Measurements from ENCODE around the gene NDUFS6. TPM values are rescaled to one million over a fixed set of nuclear protein-coding genes. Genes with fewer than 3 reads are reported as not detected.

NDUFS6 gene
- total RNA-seq, 4 donors from 2014 or later: 36.1 to 72.7 (median 57.3) TPM

DNA sequence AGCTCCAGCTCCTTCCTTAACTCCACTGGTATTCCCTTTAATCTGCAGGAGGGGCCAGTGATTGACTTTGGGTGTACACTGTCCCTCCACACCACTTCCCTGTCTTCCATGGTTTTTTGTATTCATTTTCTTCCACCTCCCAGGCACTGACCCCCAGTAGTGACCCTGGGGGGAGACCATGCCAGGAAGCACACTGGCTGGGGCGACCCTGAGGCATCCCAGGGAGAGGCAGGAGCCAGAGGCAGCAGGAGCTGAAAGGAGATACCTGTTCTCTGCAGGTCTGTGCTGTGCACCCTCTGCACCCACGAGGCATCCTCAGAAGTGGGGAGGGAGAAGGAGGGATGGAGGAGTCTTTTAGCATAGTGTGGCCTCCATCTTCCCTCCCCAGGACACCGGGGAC is 53.9 kb downstream of the NDUFS6 start:
- intact Hi-C loops (cut with DNase I): no loop called here
- Histone ChIP-seq H3K27me3 (peaks cover 0 to 76% (median 6%) of the 10 kb centered on the region in 4 donors), H3K9me3 (no peaks in the 10 kb centered on the region)

DNA sequence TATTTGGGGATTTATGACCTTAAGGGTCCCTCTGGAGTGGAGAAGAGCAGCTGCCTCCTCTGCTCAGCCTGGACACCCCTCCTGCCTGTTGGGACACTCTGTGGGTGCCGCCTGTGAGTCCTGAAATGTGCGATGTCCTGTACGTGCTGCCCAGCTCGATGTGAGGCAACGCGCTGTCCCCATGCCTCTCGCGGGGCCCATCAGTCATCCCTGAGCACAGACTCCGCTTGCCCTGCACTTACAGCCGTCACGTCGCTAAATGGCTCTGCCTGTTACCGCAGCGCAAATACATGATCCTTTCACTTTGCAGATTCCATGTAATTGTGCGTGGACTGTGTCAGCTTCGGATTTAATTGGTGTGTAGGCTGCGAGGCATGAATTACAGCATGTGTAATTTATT is 54.4 kb downstream of the NDUFS6 start:
- no peak overlapping the region for H3K27ac ChIP-seq
- WGBS, 2 donors: 70 to 83% methylated on average over 10 to 11 of the region's 17 CpGs
- H3K4me3 ChIP-seq: no peak overlapping the region
- DNase-seq: no peak
- peaks cover 0 to 75% (median 5%) of the 10 kb centered on the region in 4 donors for H3K27me3 ChIP-seq
- intact Hi-C loops (cut with DNase I): no loop called here
- H3K36me3 ChIP-seq: no peaks in the 10 kb centered on the region
- TF ChIP-seq, protein P1, sequence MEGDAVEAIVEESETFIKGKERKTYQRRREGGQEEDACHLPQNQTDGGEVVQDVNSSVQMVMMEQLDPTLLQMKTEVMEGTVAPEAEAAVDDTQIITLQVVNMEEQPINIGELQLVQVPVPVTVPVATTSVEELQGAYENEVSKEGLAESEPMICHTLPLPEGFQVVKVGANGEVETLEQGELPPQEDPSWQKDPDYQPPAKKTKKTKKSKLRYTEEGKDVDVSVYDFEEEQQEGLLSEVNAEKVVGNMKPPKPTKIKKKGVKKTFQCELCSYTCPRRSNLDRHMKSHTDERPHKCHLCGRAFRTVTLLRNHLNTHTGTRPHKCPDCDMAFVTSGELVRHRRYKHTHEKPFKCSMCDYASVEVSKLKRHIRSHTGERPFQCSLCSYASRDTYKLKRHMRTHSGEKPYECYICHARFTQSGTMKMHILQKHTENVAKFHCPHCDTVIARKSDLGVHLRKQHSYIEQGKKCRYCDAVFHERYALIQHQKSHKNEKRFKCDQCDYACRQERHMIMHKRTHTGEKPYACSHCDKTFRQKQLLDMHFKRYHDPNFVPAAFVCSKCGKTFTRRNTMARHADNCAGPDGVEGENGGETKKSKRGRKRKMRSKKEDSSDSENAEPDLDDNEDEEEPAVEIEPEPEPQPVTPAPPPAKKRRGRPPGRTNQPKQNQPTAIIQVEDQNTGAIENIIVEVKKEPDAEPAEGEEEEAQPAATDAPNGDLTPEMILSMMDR (IDR thresholded peaks at IDR 0.05): no peak
- TF ChIP-seq POLR2A (IDR thresholded peaks at IDR 0.05): no peak
- H3K4me1 ChIP-seq: peaks cover 0 to 12% (median 6%) of the 10 kb centered on the region in 3 donors
- no peaks in the 10 kb centered on the region for H3K9me3 ChIP-seq

More for the DNA sequence above, 53.9 kb downstream of the NDUFS6 start:
- H3K27ac ChIP-seq: no peak overlapping the region
- H3K36me3 ChIP-seq: no peaks in the 10 kb centered on the region
- H3K4me1 ChIP-seq: peaks cover 0 to 15% (median 6%) of the 10 kb centered on the region in 3 donors
- DNase-seq: no peak
- H3K4me3 ChIP-seq: no peak overlapping the region
- WGBS, 2 donors: 32 to 60% methylated on average over 1 to 2 of the region's 3 CpGs
- TF ChIP-seq, protein P1 (IDR thresholded peaks at IDR 0.05): no peak

DNA sequence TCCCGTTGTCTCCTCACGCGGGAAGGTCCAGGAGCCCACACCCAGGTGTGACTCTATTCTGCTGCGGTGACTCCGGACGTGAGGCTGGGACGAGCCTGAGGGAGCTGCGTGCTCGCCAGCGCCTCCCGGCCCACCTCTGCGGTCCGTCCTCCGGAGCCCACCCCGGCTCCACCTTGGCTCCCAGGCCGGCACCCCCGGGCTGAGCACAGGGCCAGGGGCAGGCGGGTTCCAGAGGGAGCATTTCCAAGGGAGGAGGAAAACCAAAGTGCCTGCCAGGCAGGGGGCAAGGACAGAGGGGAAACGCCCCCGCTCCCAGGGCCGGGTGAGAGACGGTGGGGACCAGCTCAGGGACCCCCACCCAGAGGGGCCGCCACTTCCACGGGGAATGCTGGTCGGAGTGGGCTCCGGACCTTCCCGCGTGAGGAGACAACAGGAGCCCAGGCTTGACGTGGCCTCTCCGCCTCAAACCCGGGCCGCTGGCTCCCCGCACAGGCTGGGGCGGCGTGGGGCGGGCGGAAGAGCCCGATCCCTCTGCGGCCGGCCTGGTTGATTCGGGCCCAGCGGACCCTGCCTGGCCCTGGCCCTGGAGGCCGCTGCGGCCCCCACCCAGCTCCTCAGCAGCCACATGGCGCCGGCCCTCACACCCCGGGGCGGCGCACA is 55.5 kb downstream of the NDUFS6 start:
- Histone ChIP-seq H3K9me3 (no peaks in the 10 kb centered on the region), H3K27ac (no peak overlapping the region), H3K36me3 (no peaks in the 10 kb centered on the region), H3K4me3 (peak overlapping the region in 2 of 4 donors; percentile 30 to 37), H3K27me3 (peaks cover 0 to 74% (median 2%) of the 10 kb centered on the region in 4 donors), H3K4me1 (peaks cover 0 to under 1% (median 0%) of the 10 kb centered on the region in 3 donors)
- no peak for DNase-seq
- TF ChIP-seq POLR2A (IDR thresholded peaks at IDR 0.05): no peak
- TF ChIP-seq, protein P1 (IDR thresholded peaks at IDR 0.05): no peak
- intact Hi-C loops (cut with DNase I): no loop called here
- WGBS, 2 donors: no CpG with 5 or more reads among the region's 49 CpGs

DNA sequence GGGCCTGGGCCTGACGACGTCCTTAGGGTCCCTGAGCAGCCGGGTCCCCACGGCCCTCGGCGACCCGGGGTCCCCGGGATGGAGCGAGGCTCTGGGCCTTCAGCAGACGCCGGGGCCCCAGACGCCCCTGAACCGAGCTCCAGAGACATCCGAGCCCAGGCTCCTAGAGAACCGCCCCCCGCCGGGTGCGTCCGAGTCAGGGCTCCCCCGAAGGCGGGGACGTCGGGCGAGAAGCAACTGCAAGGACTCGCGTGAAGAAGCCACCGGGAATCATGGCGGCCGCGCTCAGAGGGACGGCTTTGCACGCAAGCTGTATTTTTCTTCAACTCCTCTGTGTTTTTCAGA is 56.0 kb downstream of the NDUFS6 start:
- no peaks in the 10 kb centered on the region for H3K4me1 ChIP-seq

DNA sequence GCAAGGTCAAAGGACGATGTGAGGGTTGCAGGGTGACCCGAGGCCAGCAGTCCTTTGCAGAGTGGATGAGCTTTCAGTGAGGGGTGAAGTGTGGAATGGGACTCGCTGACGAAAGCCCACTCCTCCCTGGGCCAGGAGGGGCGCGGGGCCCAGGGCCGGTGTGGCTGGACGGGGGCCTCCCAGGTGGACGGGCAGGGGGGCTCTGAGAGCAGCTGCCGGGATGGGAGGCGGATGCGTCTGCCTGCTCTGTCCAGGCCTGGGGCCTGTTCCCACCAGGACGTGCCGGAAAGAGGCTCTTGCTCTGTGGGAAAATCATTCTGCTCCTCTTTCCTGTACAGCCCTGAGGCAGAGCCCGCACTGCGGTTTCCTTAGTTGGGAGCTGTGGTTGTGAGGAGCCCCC is 57.2 kb downstream of the NDUFS6 start:
- intact Hi-C loops (cut with DNase I): no loop called here
- Histone ChIP-seq H3K9me3 (no peaks in the 10 kb centered on the region), H3K4me3 (no peak overlapping the region), H3K4me1 (no peaks in the 10 kb centered on the region), H3K27ac (no peak overlapping the region), H3K27me3 (peaks cover 0 to 76% (median 2%) of the 10 kb centered on the region in 4 donors), H3K36me3 (no peaks in the 10 kb centered on the region)
- TF ChIP-seq, protein P1 (IDR thresholded peaks at IDR 0.05): no peak
- no peak for TF ChIP-seq POLR2A (IDR thresholded peaks at IDR 0.05)
- WGBS, 2 donors: 84 to 85% methylated on average over 8 to 9 of the region's 16 CpGs
- DNase-seq: no peak

More for the DNA sequence above, 56.0 kb downstream of the NDUFS6 start:
- Histone ChIP-seq H3K4me3 (peak overlapping the region in 1 of 4 donors; percentile 30), H3K9me3 (no peaks in the 10 kb centered on the region), H3K27ac (no peak overlapping the region), H3K36me3 (no peaks in the 10 kb centered on the region), H3K27me3 (peaks cover 0 to 74% (median 2%) of the 10 kb centered on the region in 4 donors)
- WGBS, 2 donors: 82 to 100% methylated on average over 2 to 19 of the region's 32 CpGs
- TF ChIP-seq POLR2A (IDR thresholded peaks at IDR 0.05): no peak
- TF ChIP-seq, protein P1 (IDR thresholded peaks at IDR 0.05): no peak
- intact Hi-C loops (cut with DNase I): no loop called here
- DNase-seq: no peak
